8988T (cell line): ENCODE measurements around the gene MBD3L5.
"Not testable (repeated sequence)": the region's sequence is repeated elsewhere in the genome, so short reads cannot be mapped to it uniquely, and the experiment has no call there.

Experiments
- DNase-seq: peaks from one replicate; pipeline ENCODE4 v3.0.0; 2011

Gene MBD3L5

GRCh38 chr19:7030278-7030677, at the start of gene MBD3L5:
Gene MBD3L5, plus strand, starts transcription at chr19:7030578. Its CDS starts 34 bp downstream, at chr19:7030612.
- DNase-seq = not testable (repeated sequence)

GRCh38 chr19:6983448-6983847, 46.9 kb upstream of the MBD3L5 start:
- no peak for DNase-seq

DNA sequence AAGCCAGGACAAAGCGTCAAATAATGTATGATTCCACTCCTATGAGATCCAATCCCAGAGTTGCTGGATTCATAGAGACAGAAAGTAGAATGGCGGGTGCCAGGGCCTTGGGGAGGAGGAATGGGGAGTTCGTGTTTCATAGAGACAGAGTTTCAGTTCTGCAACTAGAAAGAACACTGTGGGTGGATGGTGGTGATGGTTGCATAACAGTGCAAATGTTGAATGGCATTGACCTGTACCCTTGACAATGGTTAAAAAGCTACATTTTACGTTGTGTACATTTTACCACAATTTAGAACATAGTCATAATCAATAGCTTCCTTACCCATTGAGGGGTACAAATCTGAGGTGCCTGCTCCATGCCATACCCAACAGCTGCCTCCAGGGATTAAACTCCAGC, 42.5 kb upstream of the MBD3L5 start:
- DNase-seq = no peak

DNA sequence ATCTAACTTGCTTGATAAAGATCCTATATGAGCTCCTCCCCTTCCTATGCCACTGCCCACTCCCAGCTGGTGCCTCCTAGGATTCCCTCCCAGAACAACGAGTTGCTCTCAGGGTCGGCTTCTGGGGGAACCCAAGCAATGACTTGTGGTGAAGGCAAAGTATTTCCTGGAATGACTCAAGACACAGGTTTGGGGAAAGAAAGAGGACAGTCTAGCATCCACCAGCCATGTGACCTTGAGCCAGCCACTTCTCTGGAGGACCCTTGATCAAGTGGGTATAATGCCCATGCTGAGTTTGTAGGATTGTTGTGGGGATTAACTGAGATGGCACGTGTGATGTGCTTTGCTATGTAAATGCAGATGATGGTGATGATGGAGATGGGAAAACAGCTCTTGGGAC, 42.1 kb upstream of the MBD3L5 start:
- no peak for DNase-seq

DNA sequence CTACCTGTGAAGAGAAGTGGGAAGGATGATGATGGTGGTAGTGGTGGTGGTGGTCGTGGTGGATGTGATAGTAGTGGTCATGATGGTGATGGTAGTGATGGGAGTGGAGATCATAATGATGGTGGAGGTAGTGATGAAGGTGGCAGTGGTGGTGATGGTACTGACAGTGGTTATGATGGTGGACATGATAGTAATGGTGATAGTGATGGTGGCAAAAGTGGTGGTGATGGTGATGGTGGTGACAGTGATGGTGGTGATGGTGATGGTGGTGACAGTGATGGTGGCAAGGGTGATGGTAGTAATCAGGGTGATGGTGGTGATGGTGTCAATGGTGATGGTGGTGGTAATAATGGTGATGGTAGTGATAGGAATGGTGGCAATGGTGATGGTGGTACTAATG, 35.3 kb upstream of the MBD3L5 start:
- DNase-seq = no peak

DNA sequence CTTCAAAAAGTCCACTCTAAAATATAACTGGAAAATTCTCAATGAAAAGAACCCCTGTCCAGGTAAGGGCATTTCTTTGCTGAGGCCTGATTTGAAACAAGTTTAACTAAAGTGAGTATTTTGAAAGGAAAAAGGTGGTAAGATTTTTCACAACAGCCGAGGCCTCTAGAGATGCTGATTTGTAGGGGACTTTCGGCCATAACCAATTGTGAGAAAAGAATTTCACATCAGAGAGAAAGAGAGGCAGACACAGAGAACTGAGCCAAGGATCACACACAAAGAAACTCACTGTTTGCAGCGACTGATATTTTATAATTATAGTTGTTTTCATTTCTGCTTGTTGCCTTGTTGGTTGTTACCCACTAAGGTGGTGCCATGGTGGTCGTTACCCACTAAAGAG, 33.6 kb upstream of the MBD3L5 start:
- DNase-seq = no peak

- no peak for DNase-seq
Observed at GRCh38 chr19:6997679-6998445, 32.5 kb upstream of the MBD3L5 start.

DNA sequence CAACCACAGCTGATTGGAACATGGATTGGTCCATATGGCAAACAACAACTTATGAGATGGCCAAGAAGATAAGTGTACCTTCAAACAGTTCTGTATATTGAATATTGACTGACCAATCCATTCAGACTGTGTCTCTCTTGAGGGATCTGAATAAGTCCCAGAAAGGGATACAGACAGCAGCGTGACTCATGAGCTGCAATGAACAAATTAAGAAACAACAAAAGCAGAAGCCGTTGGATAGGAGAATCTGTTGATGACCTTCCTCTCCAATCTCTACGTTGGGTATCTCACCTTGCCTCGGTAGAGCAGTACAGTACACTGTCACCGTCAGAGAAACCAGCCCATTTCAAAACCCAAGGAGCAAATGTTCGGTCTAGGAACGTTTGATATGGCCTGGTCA, 30.4 kb upstream of the MBD3L5 start:
- no peak for DNase-seq

GRCh38 chr19:7000333-7000732, 30.0 kb upstream of the MBD3L5 start:
- no peak for DNase-seq

- no peak for DNase-seq
Observed at GRCh38 chr19:7000816-7001215, 29.6 kb upstream of the MBD3L5 start.

GRCh38 chr19:7004313-7004931, 26.0 kb upstream of the MBD3L5 start:
- DNase-seq = peak; percentile 27

DNA sequence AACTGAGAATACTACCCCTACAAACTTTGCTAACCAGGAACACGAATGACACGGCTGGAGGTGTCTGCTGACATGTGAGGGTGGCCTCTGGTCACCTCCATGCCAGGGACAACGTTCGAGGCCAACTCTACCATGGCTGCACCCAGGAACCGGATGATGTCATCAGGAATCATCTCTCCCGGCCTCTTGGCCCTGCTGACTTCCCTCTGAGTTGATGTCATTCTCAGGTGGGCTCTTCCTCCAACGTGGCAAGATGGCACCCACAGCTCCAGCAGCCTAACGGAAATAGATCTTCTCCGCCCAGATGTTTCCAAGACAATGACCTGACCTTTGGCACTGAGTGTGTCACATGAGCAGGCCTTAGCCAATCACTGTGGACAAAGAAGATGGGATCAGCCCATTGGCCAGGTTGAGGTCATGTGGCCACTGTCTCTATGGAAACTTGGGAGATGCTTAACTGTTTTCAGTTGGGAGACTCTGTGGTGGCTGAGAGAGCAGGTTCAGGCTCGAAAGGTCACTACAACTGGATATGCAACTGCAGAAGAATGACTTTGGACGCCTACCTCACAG, 24.2 kb upstream of the MBD3L5 start:
- no peak for DNase-seq

- DNase-seq = no peak
Observed at GRCh38 chr19:7007859-7008258, 22.5 kb upstream of the MBD3L5 start.

GRCh38 chr19:7010722-7011593, 19.4 kb upstream of the MBD3L5 start:
- DNase-seq = no peak

DNA sequence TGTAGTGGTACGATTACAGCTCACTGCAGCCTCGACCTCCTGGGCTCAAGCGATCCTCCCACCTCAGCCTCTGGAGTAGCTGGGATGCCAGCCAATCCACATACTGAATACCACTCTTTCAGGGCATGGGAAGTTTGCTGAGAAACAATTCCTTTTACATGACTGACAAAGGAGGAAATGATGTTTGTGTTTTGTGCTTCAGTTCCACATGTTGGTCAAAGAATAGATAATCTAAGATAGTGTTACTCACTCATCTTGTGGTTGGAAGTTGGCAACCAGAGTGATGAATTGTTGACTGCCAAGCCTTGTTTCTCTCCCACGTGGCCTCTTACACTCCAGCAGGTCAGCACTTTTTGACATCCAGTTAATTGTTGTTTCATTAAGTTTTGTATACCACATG, 16.7 kb upstream of the MBD3L5 start:
- no peak for DNase-seq

GRCh38 chr19:7018828-7019227, 11.6 kb upstream of the MBD3L5 start:
- DNase-seq = no peak

DNA sequence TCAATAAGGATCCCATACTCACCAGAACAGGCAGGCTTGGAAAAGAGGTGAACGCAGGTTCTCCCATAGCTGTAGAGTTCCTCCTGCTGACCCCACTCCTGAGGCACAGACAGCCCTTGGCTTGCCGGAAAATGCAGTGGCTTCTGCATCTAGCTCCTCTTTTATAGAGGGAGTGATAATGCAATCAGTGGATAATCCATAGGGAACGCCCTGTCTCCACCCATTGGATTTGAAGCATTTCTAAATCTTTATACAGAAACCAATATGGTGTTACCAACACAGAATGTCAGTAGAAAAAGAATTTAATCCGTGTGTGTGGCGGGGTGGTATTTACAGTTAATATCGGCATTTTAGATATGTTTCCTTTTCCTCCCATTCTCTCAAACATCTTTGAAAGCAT, 9.0 kb upstream of the MBD3L5 start, which contains the start of gene MBD3L2B:
TSS of gene MBD3L2B (minus strand) at position 101 of the 400 bp plus-strand sequence. CDS start at position 67, 34 bp downstream.
- DNase-seq = not testable (repeated sequence)

GRCh38 chr19:7028790-7029189, 1.6 kb upstream of the MBD3L5 start:
- not testable (repeated sequence) for DNase-seq

- DNase-seq = not testable (repeated sequence)
Observed at GRCh38 chr19:7040079-7040478, 9.7 kb downstream of the MBD3L5 start, which contains the start of gene MBD3L4. Gene MBD3L4, minus strand, starts transcription at chr19:7040179. Its CDS starts 35 bp downstream, at chr19:7040144.

DNA sequence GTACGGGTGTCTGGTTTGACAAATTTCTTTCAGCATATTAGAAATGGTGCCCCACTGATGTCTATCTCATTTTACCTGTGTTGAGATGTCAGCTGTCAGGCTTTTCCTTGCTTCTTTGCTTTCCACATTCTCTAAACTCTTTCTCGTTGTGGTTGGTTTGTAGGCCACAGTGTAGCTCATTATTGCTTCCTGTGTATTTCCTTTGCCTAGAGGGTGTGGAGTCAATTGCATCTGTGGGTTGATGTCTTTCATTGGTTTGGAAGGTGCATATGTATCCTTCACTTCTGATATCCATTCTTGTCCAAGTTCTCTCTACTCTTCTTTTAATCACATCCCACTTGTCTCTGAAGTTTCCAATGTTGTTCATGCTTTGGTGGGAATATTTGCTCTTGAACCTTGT, 11.2 kb downstream of the MBD3L5 start:
- not testable (repeated sequence) for DNase-seq

GRCh38 chr19:7049021-7049420, 18.6 kb downstream of the MBD3L5 start, which contains the start of gene MBD3L2:
Gene MBD3L2, plus strand, starts transcription at chr19:7049321. Its CDS starts 53 bp downstream, at chr19:7049374.
- DNase-seq = not testable (repeated sequence)

DNA sequence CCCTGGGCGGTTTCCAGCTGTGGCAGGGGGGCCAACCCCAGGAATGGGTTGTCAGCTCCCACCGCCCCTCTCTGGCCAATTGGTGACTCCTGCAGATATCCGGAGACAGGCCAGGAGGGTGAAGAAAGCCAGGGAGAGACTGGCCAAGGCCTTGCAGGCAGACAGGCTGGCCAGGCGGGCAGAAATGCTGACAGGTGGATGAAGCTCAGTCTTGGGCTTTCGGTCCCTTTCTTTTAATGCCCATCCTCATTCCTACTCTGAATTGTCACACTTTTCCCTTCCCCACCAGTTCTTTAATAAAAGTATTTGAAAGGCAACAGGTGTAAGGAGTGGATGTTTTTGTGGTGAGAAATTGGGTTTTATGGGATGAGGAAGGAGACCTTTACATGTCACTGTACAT, 21.0 kb downstream of the MBD3L5 start:
- not testable (repeated sequence) for DNase-seq

DNA sequence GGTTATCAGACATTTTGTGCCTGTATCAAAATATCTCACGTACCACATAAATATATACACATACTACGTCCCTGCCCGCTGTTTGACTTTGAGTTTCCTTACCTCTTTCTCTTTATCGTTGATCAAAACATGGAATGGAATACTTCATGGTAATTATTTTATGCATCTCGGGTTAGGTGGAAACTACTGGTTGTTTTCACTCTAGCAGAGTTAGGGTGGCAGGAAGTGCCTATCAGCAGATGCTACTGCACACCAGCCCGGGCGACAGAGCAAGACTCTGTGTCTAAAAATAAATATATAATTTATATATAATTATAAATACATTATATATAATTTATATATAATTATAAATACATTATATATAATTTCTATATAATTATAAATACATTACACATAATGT, 22.5 kb downstream of the MBD3L5 start:
- not testable (repeated sequence) for DNase-seq
